ENCODE results near the gene HTR4. TPM values are rescaled to one million over a fixed set of nuclear protein-coding genes. Genes with fewer than 3 reads are reported as not detected.

Gene HTR4
- total RNA-seq, 1 donor from 2014 or later, result not detected

DNA sequence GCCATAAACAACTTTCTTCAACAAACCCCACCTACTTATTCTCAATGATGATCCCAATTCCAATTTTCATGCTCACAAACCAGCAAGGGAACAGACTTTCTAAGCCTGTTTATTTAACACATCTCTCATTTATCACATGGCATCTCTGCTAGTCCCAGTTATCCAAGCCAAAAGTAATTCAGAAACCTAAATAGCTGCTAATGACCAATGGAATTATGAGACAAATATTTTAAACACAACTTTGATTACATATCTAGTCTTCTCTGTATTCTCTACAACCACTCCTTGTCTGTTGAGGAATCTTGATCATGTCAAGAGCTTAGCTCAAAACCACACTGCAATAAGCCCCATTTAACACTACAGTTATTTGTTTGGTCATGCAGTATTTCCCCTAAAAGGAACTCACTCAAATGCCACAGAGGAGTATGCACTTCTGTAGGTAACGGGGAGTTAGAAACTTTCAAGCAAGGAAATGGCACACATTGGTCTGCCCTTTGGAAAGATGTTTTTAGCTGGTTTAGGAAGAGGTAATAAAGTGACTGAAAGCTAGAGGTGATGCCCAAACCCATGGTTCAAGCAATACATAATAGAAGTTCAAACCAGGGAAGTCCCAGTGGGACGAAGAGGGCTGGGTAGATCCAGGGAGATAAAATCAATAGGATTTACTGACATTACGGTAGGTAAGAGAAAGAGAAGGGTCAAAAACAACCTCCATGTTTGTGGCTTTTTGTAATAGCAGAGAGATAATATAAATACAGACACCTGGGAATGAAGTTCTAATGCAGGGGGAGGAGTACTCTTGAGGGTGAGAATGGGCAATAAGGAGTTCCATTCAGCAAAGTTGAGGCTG is 42.1 kb upstream of the HTR4 start:
- no peak for DNase-seq (ENCODE audit: low spot score, unreplicated experiment)
- Mint-ChIP-seq H3K4me1 (ENCODE audit: low read depth) (no peaks in the 10 kb centered on the region), H3K27ac (no peak overlapping the region), H3K9me3 (ENCODE audit: low read depth) (no peaks in the 10 kb centered on the region), H3K36me3 (ENCODE audit: insufficient read depth) (no peaks in the 10 kb centered on the region), H3K27me3 (no peaks in the 10 kb centered on the region), H3K4me3 (ENCODE audit: low read depth) (no peak overlapping the region)
- TF ChIP-seq, protein P1, sequence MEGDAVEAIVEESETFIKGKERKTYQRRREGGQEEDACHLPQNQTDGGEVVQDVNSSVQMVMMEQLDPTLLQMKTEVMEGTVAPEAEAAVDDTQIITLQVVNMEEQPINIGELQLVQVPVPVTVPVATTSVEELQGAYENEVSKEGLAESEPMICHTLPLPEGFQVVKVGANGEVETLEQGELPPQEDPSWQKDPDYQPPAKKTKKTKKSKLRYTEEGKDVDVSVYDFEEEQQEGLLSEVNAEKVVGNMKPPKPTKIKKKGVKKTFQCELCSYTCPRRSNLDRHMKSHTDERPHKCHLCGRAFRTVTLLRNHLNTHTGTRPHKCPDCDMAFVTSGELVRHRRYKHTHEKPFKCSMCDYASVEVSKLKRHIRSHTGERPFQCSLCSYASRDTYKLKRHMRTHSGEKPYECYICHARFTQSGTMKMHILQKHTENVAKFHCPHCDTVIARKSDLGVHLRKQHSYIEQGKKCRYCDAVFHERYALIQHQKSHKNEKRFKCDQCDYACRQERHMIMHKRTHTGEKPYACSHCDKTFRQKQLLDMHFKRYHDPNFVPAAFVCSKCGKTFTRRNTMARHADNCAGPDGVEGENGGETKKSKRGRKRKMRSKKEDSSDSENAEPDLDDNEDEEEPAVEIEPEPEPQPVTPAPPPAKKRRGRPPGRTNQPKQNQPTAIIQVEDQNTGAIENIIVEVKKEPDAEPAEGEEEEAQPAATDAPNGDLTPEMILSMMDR (IDR thresholded peaks at IDR 0.05; ENCODE audit: unreplicated experiment), result no peak

DNA sequence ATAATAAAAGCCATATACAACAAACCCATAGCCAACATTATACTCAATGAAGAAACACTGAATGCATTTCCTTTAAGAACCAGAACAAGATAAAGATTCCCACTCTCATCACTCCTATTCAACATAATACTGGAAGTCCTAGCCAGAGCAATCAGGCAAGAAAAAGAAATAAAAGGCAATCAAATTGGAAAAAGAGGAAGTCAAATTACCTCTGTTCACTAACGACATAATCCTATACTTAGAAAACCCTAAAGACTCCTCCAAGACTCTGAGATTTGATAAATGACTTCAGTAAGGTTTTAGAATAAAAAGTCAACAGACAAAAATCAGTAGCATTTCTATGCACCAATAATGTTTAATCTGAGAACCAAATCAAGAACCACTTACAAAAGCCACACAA is 36.6 kb upstream of the HTR4 start:
- no peaks in the 10 kb centered on the region for H3K36me3 Mint-ChIP-seq (ENCODE audit: insufficient read depth)
- H3K4me1 Mint-ChIP-seq (ENCODE audit: low read depth), result no peaks in the 10 kb centered on the region
- no peaks in the 10 kb centered on the region for H3K27me3 Mint-ChIP-seq
- TF ChIP-seq, protein P1 (IDR thresholded peaks at IDR 0.05; ENCODE audit: unreplicated experiment), result no peak
- H3K27ac Mint-ChIP-seq, result no peak overlapping the region
- DNase-seq (ENCODE audit: low spot score, unreplicated experiment), result no peak
- no peak overlapping the region for H3K4me3 Mint-ChIP-seq (ENCODE audit: low read depth)
- H3K9me3 Mint-ChIP-seq (ENCODE audit: low read depth), result peaks cover 28% of the 10 kb centered on the region

DNA sequence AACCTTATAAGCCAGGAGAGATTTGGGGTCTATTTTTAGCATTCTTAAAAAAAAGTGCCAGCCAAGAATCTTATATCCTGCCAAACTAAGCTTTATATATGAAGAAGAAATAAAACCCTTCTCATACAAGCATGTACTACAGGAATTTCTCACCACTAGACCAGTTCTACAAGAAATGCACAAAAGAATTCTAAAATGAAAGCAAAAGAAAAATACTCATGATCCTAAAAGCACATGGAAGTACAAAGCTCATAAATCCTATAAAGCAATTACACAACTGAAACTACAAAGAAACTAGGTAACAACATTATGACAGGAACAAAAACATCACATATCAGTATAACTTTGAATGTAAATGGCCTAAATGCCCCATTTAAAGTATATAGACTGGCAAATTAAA is 34.5 kb upstream of the HTR4 start:
- DNase-seq (ENCODE audit: low spot score, unreplicated experiment), result no peak
- Mint-ChIP-seq H3K4me1 (ENCODE audit: low read depth) (peaks cover 3% of the 10 kb centered on the region), H3K4me3 (ENCODE audit: low read depth) (no peak overlapping the region), H3K36me3 (ENCODE audit: insufficient read depth) (no peaks in the 10 kb centered on the region), H3K27ac (no peak overlapping the region), H3K27me3 (peaks cover 6% of the 10 kb centered on the region), H3K9me3 (ENCODE audit: low read depth) (peaks cover 28% of the 10 kb centered on the region)
- TF ChIP-seq, protein P1 (IDR thresholded peaks at IDR 0.05; ENCODE audit: unreplicated experiment), result no peak

DNA sequence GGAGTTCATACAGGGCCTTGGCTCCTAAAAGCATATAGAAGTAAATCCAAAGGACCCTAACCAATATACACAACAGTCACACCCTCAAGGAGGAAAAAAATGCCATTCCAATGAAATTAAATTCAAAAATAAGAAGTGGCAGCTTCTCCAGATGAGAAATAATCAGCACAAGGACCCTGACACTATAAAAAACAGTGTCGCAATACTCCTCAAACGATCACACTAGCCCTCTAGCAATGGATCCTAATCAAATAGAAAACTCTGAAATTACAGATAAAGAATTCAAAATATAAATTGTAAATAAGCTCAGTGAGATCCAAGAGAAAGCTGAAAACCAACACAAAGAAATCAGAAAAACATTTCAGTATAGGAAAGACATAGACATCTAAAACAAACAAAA is 33.5 kb upstream of the HTR4 start:
- peaks cover 11% of the 10 kb centered on the region for H3K27me3 Mint-ChIP-seq
- no peaks in the 10 kb centered on the region for H3K36me3 Mint-ChIP-seq (ENCODE audit: insufficient read depth)
- DNase-seq (ENCODE audit: low spot score, unreplicated experiment), result no peak
- H3K4me3 Mint-ChIP-seq (ENCODE audit: low read depth), result no peak overlapping the region
- no peak overlapping the region for H3K27ac Mint-ChIP-seq
- TF ChIP-seq, protein P1 (IDR thresholded peaks at IDR 0.05; ENCODE audit: unreplicated experiment), result no peak
- H3K9me3 Mint-ChIP-seq (ENCODE audit: low read depth), result peaks cover 28% of the 10 kb centered on the region
- H3K4me1 Mint-ChIP-seq (ENCODE audit: low read depth), result peaks cover 3% of the 10 kb centered on the region

DNA sequence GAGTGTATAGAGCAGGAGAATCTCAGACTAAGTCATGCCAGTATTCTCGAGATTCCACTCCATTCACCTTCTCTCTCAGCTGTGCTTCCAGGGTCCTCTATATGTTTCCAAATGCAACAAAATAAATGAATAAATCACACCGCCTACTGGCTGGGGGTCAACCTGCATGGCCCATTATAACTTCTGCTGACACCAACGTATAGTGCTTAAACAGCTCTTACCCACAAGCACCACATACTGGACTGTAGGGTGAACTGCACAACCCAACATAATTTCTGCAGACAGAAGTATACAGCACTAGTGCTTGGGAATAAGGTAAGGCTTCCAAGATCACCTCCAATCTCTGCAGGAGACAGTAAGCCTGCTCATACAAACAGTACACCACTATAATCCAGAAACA is 33.1 kb upstream of the HTR4 start:
- Mint-ChIP-seq H3K27ac (no peak overlapping the region), H3K4me1 (ENCODE audit: low read depth) (peaks cover 4% of the 10 kb centered on the region), H3K9me3 (ENCODE audit: low read depth) (peaks cover 28% of the 10 kb centered on the region), H3K36me3 (ENCODE audit: insufficient read depth) (no peaks in the 10 kb centered on the region), H3K27me3 (peaks cover 13% of the 10 kb centered on the region), H3K4me3 (ENCODE audit: low read depth) (no peak overlapping the region)
- TF ChIP-seq, protein P1 (IDR thresholded peaks at IDR 0.05; ENCODE audit: unreplicated experiment), result peak; percentile 44
- no peak for DNase-seq (ENCODE audit: low spot score, unreplicated experiment)
